H9 (cell line): ENCODE measurements around the gene PGLYRP2. TPM values are rescaled to one million over a fixed set of nuclear protein-coding genes. Genes with fewer than 3 reads are reported as not detected.

Experiments used
- DNase-seq: peaks from one replicate; pipeline ENCODE4 v3.0.0-alpha.2; 2017
- H2AFZ ChIP-seq: one replicate; pipeline ENCODE4 v1.6.1; 2013; ENCODE audit warnings: mild to moderate bottlenecking, low read length, control low read depth, moderate library complexity
- H2AK5ac ChIP-seq: 2 replicates; pipeline ENCODE4 v1.6.1; 2013; ENCODE audit warnings: low read length, control low read depth, mixed read lengths; ENCODE audit not compliant: insufficient read length
- H2BK120ac ChIP-seq: one replicate; pipeline ENCODE4 v1.6.1; 2013; ENCODE audit warnings: low read depth, mild to moderate bottlenecking, low read length, control low read depth, inconsistent platforms; ENCODE audit not compliant: poor library complexity, severe bottlenecking
- H2BK12ac ChIP-seq: 2 replicates; pipeline ENCODE4 v1.6.1; 2013; ENCODE audit warnings: low read length, control low read depth, mixed read lengths, low read depth; ENCODE audit not compliant: insufficient read length
- H2BK15ac ChIP-seq: 2 replicates; pipeline ENCODE4 v1.6.1; 2013; ENCODE audit warnings: low read depth, low read length, control low read depth
- H2BK20ac ChIP-seq: one replicate; pipeline ENCODE4 v1.6.1; 2013; ENCODE audit warnings: low read depth, mild to moderate bottlenecking, low read length, control low read depth, inconsistent platforms; ENCODE audit not compliant: poor library complexity, severe bottlenecking
- H2BK5ac ChIP-seq: 2 replicates; pipeline ENCODE4 v1.6.1; 2013; ENCODE audit warnings: low read length, control low read depth, mixed read lengths; ENCODE audit not compliant: insufficient read length
- H3K14ac ChIP-seq: 2 replicates; pipeline ENCODE4 v1.6.1; 2013; ENCODE audit warnings: low read length, control low read depth; ENCODE audit not compliant: insufficient read depth
- H3K18ac ChIP-seq: 2 replicates; pipeline ENCODE4 v1.6.1; 2013; ENCODE audit warnings: low read depth, mild to moderate bottlenecking, mixed read lengths, low read length, control low read depth; ENCODE audit not compliant: insufficient read length
- H3K23ac ChIP-seq: 2 replicates; pipeline ENCODE4 v1.6.1; 2013; ENCODE audit warnings: low read length, control low read depth, mixed read lengths, low read depth; ENCODE audit not compliant: insufficient read length
- H3K23me2 ChIP-seq: 2 replicates; pipeline ENCODE4 v1.6.1; 2013; ENCODE audit warnings: low read depth, mild to moderate bottlenecking, mixed read lengths, low read length, control low read depth; ENCODE audit not compliant: insufficient read length, poor library complexity, severe bottlenecking
- H3K27ac ChIP-seq: 2 replicates; pipeline ENCODE4 v1.5.1; 2013; ENCODE audit warnings: low read length, control low read depth, mixed read lengths, low read depth; ENCODE audit not compliant: insufficient read length
- H3K27me3 ChIP-seq: 2 replicates; pipeline ENCODE4 v1.6.1; 2013; ENCODE audit warnings: low read length, control low read depth, inconsistent platforms; ENCODE audit not compliant: insufficient read depth
- H3K4ac ChIP-seq: 2 replicates; pipeline ENCODE4 v1.6.1; 2013; ENCODE audit warnings: low read depth, mild to moderate bottlenecking, control low read depth, inconsistent platforms, low read length, moderate library complexity
- H3K4me1 ChIP-seq: 2 replicates; pipeline ENCODE4 v1.6.1; 2013; ENCODE audit warnings: low read length, control low read depth, inconsistent platforms; ENCODE audit not compliant: insufficient read depth
- H3K4me2 ChIP-seq: 2 replicates; pipeline ENCODE4 v1.6.1; 2013; ENCODE audit warnings: low read length, control low read depth, mixed read lengths; ENCODE audit not compliant: insufficient read length, insufficient read depth
- H3K56ac ChIP-seq: 2 replicates; pipeline ENCODE4 v1.6.1; 2013; ENCODE audit warnings: low read depth, mild to moderate bottlenecking, mixed read lengths, low read length, control low read depth; ENCODE audit not compliant: insufficient read length
- H3K79me1 ChIP-seq: 2 replicates; pipeline ENCODE4 v1.6.1; 2013; ENCODE audit warnings: low read depth, mild to moderate bottlenecking, moderate library complexity, low read length, control low read depth, inconsistent platforms; ENCODE audit not compliant: insufficient read depth, poor library complexity, severe bottlenecking
- H3K79me2 ChIP-seq: 2 replicates; pipeline ENCODE4 v1.6.1; 2013; ENCODE audit warnings: low read length, control low read depth, inconsistent platforms; ENCODE audit not compliant: insufficient read depth
- H3K9ac ChIP-seq: 2 replicates; pipeline ENCODE4 v1.6.1; 2013; ENCODE audit warnings: low read length, control low read depth, mixed read lengths; ENCODE audit not compliant: insufficient read length; ENCODE audit errors: extremely low read depth
- H3K9me3 ChIP-seq: one replicate; pipeline ENCODE4 v1.6.1; 2013; ENCODE audit warnings: low read depth, low read length, inconsistent platforms; ENCODE audit not compliant: control insufficient read depth
- H3T11ph ChIP-seq: one replicate; pipeline ENCODE4 v1.6.1; 2013; ENCODE audit warnings: mild to moderate bottlenecking, low read length, control low read depth, inconsistent platforms
- H4K20me1 ChIP-seq: one replicate; pipeline ENCODE4 v1.6.1; 2013; ENCODE audit not compliant: control insufficient read depth, insufficient read length, insufficient read depth
- H4K5ac ChIP-seq: 2 replicates; pipeline ENCODE4 v1.6.1; 2013; ENCODE audit warnings: low read depth, mild to moderate bottlenecking, mixed read lengths, low read length, control low read depth; ENCODE audit not compliant: insufficient read length
- H4K8ac ChIP-seq: replicated peaks from 2 replicates; pipeline ENCODE4 v1.6.1; 2013; ENCODE audit warnings: low read length, control low read depth, mixed read lengths, low read depth; ENCODE audit not compliant: insufficient read length
- H4K91ac ChIP-seq: 2 replicates; pipeline ENCODE4 v1.6.1; 2013; ENCODE audit warnings: low read depth, mild to moderate bottlenecking, moderate library complexity, mixed read lengths, low read length, control low read depth; ENCODE audit not compliant: insufficient read length
- H3K27ac Mint-ChIP-seq, 3 experiments: 2 replicates in 2 of 3; 3 replicates in 1 of 3; pipeline ENCODE4 v1.8.0; 2020 to 2021; ENCODE audit warnings: mixed read lengths in 3 of 3, mild to moderate bottlenecking in 1 of 3, moderate library complexity in 1 of 3
- H3K27me3 Mint-ChIP-seq: 2 replicates; pipeline ENCODE4 v1.8.0; 2021; ENCODE audit warnings: low read depth, mild to moderate bottlenecking, moderate library complexity, mixed read lengths
- H3K36me3 Mint-ChIP-seq, 3 experiments: 2 replicates in 2 of 3; 3 replicates in 1 of 3; pipeline ENCODE4 v1.8.0; 2020 to 2021; ENCODE audit warnings: low read depth in 3 of 3, mixed read lengths in 3 of 3; ENCODE audit not compliant: insufficient read depth in 1 of 3
- H3K4me1 Mint-ChIP-seq, 2 experiments: 2 replicates each; pipeline ENCODE4 v1.8.0; 2020; ENCODE audit warnings: mixed read lengths in 2 of 2
- H3K4me3 Mint-ChIP-seq, 2 experiments: 2 replicates in 1 of 2; 3 replicates in 1 of 2; pipeline ENCODE4 v1.8.0; 2020 to 2021; ENCODE audit warnings: mild to moderate bottlenecking in 2 of 2, mixed read lengths in 2 of 2, moderate library complexity in 1 of 2
- H3K9me3 Mint-ChIP-seq, 2 experiments: 2 replicates in 1 of 2; 3 replicates in 1 of 2; pipeline ENCODE4 v1.8.0; 2020; ENCODE audit warnings: mild to moderate bottlenecking in 2 of 2, mixed read lengths in 2 of 2, moderate library complexity in 1 of 2
- WGBS: extraction: QIAGEN DNeasy Blood & Tissue Kit; methylation state at CpG from one replicate; pipeline ENCODE4 v1.1.7; 2013; ENCODE audit warnings: missing lambda C conversion rate, low lambda C conversion rate, mixed read lengths; ENCODE audit not compliant: insufficient read length; ENCODE audit errors: extremely low coverage; 5-methylcytosine and 5-hydroxymethylcytosine counted together
- total RNA-seq: library from RNA; stranded (reverse); gene quantifications from 2 replicates; pipeline ENCODE4 v1.2.1, GENCODE V29; 2021
- TF ChIP-seq, protein P1 (sequence below): fragments of 200-600 bp; sonication (generic); conservative IDR thresholded peaks from 3 replicates; pipeline ENCODE4 v1.8.0; 2021; ENCODE audit warnings: antibody characterized with exemption, mild to moderate bottlenecking

Gene PGLYRP2
- total RNA-seq, 1 experiment from 2014 or later, result not detected

DNA sequence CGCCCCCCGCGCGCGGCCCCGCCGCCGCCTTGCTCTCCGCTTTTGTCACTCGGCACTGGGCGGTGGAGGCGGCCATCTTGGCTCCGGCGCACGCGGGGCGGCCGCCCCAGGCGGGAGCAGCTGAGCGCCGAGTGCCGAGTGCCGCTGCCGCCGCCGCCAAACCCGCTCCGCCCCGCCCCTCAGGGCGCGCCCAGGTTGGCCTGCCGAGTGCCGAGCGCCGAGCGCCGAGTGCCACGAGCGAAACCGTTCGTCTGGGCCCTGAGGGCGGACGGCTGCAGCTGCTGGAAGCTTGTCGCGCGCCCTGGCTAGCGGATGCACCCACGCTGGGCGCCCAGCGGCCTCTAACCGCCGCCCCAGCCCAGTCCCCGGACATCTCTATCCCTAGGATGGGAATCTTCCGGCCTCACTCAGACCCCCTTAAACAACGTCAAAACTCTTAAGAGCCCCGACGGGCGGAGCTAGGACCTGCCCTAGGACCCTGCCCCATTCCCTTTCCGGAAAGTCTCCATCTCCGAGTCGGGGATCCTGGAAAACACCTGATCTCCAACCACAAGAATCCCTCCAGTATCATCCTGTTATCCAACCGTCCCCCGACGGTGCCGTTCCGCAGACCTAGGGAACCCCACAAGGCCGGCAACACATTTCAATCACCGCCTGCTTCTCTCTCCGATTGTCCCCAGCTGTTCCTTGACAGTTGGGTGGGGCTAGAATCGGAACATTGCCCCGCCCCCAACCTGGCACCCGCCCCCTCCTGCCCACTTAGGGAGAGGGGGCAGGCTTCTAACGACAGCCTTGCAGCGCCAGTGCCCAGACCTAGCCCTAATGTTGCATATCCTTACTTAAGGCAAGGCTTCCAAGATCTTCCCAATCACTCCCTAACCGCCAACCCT is 46.4 kb downstream of the PGLYRP2 start:
- H2BK120ac ChIP-seq, result no peak overlapping the region
- no peak overlapping the region for H2BK20ac ChIP-seq
- TF ChIP-seq, protein P1, sequence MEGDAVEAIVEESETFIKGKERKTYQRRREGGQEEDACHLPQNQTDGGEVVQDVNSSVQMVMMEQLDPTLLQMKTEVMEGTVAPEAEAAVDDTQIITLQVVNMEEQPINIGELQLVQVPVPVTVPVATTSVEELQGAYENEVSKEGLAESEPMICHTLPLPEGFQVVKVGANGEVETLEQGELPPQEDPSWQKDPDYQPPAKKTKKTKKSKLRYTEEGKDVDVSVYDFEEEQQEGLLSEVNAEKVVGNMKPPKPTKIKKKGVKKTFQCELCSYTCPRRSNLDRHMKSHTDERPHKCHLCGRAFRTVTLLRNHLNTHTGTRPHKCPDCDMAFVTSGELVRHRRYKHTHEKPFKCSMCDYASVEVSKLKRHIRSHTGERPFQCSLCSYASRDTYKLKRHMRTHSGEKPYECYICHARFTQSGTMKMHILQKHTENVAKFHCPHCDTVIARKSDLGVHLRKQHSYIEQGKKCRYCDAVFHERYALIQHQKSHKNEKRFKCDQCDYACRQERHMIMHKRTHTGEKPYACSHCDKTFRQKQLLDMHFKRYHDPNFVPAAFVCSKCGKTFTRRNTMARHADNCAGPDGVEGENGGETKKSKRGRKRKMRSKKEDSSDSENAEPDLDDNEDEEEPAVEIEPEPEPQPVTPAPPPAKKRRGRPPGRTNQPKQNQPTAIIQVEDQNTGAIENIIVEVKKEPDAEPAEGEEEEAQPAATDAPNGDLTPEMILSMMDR, result no peak
- Mint-ChIP-seq H3K4me1 (peaks cover 20 to 22% of the 10 kb centered on the region in 2 experiments), H3K36me3 (peaks cover 0 to 7% (median 7%) of the 10 kb centered on the region in 3 experiments; a peak in 5 of 7 replicates), H3K27me3 (no peaks in the 10 kb centered on the region), H3K27ac (peak overlapping the region; percentile 69 to 97 (median 82); a peak in 6 of 7 replicates), H3K9me3 (no peaks in the 10 kb centered on the region; a peak in 1 of 5 replicates), H3K4me3 (peak overlapping the region; percentile 82 to 99)
- peaks cover 4% of the 10 kb centered on the region; the same call in 1 of the 2 replicates for H3K79me2 ChIP-seq
- H2BK15ac ChIP-seq, result no peak overlapping the region
- no peak overlapping the region for H3T11ph ChIP-seq
- H4K8ac ChIP-seq, result no peak overlapping the region
- no peak overlapping the region for H3K27ac ChIP-seq
- peaks cover 15% of the 10 kb centered on the region for H3K23me2 ChIP-seq
- no peak overlapping the region for H2AFZ ChIP-seq
- peak; percentile 90 for DNase-seq
- H3K4me2 ChIP-seq, result peak overlapping the region; percentile 43
- no peak overlapping the region for H3K4ac ChIP-seq
- no peak overlapping the region for H3K9ac ChIP-seq
- no peak overlapping the region for H2AK5ac ChIP-seq
- no peak overlapping the region for H3K56ac ChIP-seq
- no peaks in the 10 kb centered on the region for H4K20me1 ChIP-seq
- peaks cover 6% of the 10 kb centered on the region for H3K79me1 ChIP-seq
- no peak overlapping the region for H3K23ac ChIP-seq
- H2BK12ac ChIP-seq, result no peak overlapping the region
- no peak overlapping the region for H4K91ac ChIP-seq
- no peaks in the 10 kb centered on the region for H3K9me3 ChIP-seq
- H3K4me1 ChIP-seq, result no peaks in the 10 kb centered on the region; the same call in 1 of the 2 replicates
- no peak overlapping the region for H2BK5ac ChIP-seq
- no CpG with 5 or more reads among the region's 75 CpGs for WGBS
- no peak overlapping the region for H3K14ac ChIP-seq
- H3K27me3 ChIP-seq, result no peaks in the 10 kb centered on the region
- H4K5ac ChIP-seq, result no peak overlapping the region
- H3K18ac ChIP-seq, result no peak overlapping the region
